Endometrium (tissue), 2 donors: ENCODE results near the gene CBLN1.

ENCODE experiments used
- FAIRE-seq: peaks from 2 replicates; lab custom pipeline; 2012; peaks lifted over from hg19 to GRCh38; lab: Jason Lieb, UNC
- donor health status: control.
- donor health status: control.

Gene CBLN1

DNA sequence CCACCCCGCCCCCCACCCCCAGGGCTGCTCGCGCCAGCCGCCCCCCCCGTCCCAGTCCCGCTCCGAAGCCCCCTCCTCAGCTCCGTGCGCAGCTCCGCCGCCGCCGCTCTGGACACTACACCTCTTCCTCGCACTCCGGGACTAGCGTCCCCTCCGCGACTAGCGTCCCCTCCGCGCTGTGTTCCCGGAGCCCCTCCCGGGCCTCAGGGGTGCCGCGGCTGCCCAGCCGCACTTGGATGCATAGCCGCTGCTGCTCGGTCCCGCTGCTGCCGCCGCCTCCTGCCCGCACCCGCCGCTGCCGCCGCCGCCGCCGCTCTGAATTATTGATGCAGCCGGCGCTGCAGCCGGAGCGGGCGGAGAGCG, at the start of gene CBLN1:
TSS of gene CBLN1 (minus strand) at position 359 of the 363 bp plus-strand sequence. CDS start 373 bp downstream, outside the sequence.
- FAIRE-seq, result no peak

DNA sequence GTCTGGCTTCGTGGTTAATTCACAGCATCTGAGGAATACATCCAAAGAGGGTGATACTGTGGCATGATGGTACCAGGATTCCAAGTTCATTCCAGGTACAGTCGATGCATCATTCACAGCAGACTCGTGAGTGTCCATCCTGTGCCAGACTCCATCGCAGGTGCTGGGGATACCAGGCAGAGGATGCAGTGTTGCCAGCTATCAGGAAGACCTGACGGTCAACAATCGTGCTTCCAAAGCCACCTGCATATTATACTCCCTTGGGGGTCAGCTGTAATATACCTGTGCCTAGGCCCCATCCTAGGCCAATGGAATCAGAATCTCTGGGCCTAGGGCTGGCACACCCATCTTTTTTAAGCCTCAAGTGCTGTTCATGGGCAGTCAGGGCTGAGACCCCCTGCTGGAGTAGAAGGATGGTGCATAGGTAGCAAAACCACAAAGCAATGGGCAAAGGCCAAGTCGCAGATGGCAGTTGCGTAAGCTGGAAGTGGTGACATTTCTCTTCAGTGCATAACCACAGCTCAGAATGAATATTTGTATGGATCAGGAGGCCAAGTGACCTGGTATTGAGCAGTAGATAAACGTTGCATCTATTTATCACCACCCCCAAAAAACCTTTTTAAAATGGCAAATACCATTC, 49.0 kb upstream of the CBLN1 start:
- FAIRE-seq, result no peak

GRCh38 chr16:49328325-49328724, 46.7 kb upstream of the CBLN1 start:
- no peak for FAIRE-seq

GRCh38 chr16:49327466-49327865, 45.8 kb upstream of the CBLN1 start:
- FAIRE-seq, result no peak

- no peak for FAIRE-seq
Measured at GRCh38 chr16:49324703-49325102, 43.1 kb upstream of the CBLN1 start.

DNA sequence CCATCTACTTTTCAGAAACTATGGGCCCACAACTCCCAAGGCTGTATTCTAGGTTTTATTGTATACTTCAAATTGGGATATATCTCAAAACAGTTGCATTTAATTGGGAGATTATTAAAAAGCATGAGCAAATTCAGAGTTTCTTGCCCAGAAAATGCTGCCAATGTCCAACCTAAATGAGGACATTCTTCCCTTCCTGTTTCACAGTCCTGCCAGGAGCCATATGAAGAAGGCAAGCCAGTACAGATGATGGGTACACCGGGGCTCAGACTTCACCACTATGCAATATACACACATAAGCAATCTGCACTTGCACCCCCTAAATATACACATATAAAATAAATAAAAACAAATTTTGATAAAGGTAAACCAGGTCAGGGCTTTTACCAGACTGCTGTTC, 34.0 kb upstream of the CBLN1 start:
- no peak for FAIRE-seq

GRCh38 chr16:49312389-49312985, 30.8 kb upstream of the CBLN1 start:
- FAIRE-seq, result no peak

DNA sequence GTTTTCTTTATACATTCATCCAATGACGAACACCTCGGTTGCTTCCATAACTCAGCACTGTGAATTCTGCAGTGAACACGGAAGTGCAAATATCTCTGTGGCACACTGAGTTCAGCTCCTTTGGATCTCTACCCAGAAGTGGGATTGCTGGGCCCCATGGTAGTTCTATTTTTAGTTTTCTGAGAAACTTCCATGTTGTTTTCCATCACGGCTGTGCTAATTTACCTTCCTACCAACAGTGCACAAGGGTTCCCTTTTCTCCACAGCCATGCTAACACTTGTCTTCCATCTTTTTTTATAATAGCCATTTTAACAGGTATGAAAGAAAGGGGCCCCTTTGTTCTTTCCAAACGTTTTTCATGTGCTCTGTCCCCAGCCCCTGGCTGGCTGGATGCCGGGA, 30.2 kb upstream of the CBLN1 start:
- FAIRE-seq, result no peak

DNA sequence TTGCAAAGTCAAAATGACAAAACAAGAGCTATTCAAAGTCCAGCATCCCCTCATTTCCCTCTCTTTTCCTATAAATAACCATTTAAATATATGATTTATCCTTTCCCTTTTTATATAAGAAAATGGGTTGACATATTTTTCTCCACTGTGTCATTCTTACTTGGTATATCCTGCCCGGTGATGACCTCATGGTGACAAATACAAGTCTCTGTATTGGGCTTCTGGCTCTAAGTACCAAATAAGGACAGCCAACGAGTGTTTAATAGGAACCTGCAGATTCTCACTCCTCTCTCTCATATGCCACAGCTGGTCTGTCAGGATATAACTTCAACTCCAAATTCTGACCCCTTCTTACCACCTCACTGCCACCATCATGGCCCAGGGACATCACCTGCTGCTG, 25.5 kb upstream of the CBLN1 start:
- no peak for FAIRE-seq

- FAIRE-seq, result no peak
Measured at GRCh38 chr16:49305406-49305805, 23.8 kb upstream of the CBLN1 start.

- FAIRE-seq, result no peak
Measured at GRCh38 chr16:49292413-49292812, 10.8 kb upstream of the CBLN1 start.

DNA sequence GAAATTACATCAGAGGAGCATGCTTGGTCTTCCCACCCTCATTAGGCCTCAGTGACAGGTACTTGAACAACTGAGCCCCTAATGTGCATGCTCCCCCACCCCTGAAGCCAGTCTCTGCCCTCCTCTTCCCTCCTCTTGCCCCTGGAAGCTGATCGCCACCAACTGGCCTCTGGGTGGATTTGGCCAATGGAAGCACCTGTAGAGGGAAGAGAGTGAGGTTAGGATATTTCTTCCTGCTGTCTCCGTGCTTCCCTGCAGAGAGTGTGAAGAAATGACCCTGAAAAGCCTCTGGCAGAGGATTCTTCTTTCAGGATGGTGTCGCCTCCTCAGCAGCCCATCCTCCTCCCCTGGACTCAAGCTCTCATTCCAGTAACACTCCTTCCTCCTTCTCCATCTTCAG, 5.9 kb upstream of the CBLN1 start:
- no peak for FAIRE-seq

GRCh38 chr16:49284962-49285361, 3.3 kb upstream of the CBLN1 start:
- no peak for FAIRE-seq

DNA sequence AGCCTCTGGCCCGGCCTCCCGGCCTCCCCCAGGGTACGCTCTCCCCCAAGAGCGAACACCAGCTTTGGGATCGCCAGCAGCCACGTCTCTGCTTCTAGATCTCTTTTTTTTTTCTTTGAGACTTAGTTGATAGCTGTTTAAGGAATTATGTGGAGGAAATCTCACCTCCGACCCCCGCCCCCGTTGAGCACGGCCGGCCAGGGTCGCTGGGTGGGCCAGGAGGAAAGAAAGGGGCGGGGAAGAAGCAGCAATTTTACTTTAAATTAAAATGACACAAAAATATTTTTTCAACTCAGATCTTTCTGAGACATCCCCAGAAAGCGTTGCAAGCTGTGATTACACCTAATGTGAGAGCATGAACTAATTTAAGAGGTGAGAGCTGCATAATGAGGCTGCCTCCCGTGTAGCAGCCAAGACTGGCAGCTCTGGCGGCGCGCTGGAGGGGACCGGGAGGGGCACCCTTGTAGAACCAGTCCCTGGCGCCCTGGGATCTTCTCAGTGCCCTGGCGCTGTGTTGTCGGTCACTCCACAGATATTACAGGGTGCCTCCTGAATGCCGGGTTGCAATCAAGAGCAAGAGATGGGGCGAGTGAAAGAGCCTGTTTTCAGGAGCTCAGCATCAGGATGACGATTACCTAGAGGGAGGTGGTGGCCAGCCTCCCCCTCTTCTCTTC, 1.9 kb upstream of the CBLN1 start:
- no peak for FAIRE-seq

- no peak for FAIRE-seq
Measured at GRCh38 chr16:49282690-49283375, 1.2 kb upstream of the CBLN1 start.

GRCh38 chr16:49281843-49282642, 405 bp upstream of the CBLN1 start:
- no peak for FAIRE-seq

DNA sequence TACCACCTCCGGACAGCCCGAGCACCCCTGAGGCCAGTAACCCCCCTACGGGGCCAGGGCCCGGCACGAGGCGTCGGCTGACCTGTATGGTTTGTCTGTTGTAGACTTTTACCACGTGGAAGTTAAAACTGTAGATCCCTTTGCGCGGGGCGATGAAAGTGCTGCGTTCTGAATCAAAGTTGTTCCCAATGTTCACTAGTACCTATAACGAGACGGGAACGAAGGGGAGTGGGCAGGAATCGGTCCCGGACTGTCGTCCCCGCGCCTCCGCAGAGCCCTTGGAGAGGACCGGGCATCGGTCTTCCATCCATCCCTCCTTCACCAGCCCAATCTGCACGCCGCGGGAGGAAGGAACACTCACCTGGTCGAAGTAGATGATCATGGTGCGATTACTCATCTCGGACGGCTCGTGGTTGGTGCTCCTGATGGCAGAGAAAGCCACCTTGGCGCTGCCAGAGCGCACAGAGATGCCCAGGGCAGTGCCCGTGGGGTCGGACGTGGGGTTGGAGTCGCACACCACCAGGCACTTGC, 732 bp downstream of the CBLN1 start:
- no peak for FAIRE-seq

DNA sequence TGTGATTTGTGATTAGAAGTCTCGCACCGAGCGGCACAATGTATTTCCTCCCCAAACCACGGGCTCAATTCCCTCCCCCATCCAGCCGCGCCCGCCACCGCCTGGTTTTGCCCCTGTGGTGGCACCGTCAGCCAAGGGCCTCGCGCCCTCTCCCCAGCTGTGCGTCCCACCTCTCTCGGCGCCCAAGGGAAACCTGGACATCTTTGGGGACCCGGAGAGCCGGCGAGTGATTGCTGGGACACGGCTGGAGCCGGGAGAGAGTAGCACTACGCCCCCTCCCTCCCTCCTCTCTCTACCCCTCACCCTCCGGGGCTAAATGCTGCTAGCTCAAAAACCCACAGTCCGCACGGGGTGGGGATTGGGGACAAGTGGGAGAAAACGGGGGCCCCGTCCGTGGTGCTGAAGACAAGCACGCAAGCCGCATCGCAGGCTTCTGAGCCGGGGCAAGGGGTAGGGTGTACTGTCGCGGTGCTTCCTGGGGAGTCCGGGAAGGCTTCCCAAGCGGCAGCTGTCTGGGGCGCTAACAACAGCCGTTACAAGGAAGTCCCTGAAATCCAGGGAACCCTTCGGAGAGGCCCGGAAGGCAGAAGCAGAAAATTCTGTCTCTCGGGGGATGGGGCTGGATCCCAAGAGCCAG, 1.4 kb downstream of the CBLN1 start:
- no peak for FAIRE-seq

- FAIRE-seq, result no peak
Measured at GRCh38 chr16:49278944-49279725, 2.5 kb downstream of the CBLN1 start.

- no peak for FAIRE-seq
Measured at GRCh38 chr16:49278567-49278827, 3.1 kb downstream of the CBLN1 start.
